Mucosa of rectum (tissue), 2 donors: Measurements from ENCODE around the gene DAP3.
A peak's percentile ranks its signal among the peaks of the same experiment; 100 is the strongest.
"Not testable (repeated sequence)": the region's sequence is repeated elsewhere in the genome, so short reads cannot be mapped to it uniquely, and the experiment has no call there.

Experiments
- H3K27ac ChIP-seq, 2 donors: one replicate each; pipeline ENCODE4 v1.7.0; 2013; ENCODE audit warnings: inconsistent platforms in 2 of 2, low read depth in 2 of 2, low read length in 2 of 2
- H3K27me3 ChIP-seq, 2 donors: one replicate each; pipeline ENCODE4 v1.7.0; 2013; ENCODE audit warnings: low read length in 2 of 2; ENCODE audit not compliant: control insufficient read depth in 2 of 2, insufficient read depth in 2 of 2
- H3K36me3 ChIP-seq, 2 donors: one replicate each; pipeline ENCODE4 v1.7.0; 2013; ENCODE audit warnings: low read length in 2 of 2; ENCODE audit not compliant: control insufficient read depth in 2 of 2, insufficient read depth in 2 of 2
- H3K4me1 ChIP-seq, 2 donors: one replicate each; pipeline ENCODE4 v1.7.0; 2013; ENCODE audit warnings: low read length in 2 of 2, mild to moderate bottlenecking in 1 of 2; ENCODE audit not compliant: control insufficient read depth in 2 of 2, insufficient read depth in 2 of 2
- H3K4me3 ChIP-seq, 2 donors: one replicate each; pipeline ENCODE4 v1.7.0; 2013; ENCODE audit warnings: low read length in 2 of 2
- H3K9ac ChIP-seq, 2 donors: one replicate each; pipeline ENCODE4 v1.7.0; 2013; ENCODE audit warnings: low read length in 2 of 2, low read depth in 1 of 2, mild to moderate bottlenecking in 1 of 2
- H3K9me3 ChIP-seq, 2 donors: one replicate each; pipeline ENCODE4 v1.7.0; 2013; ENCODE audit warnings: low read length in 2 of 2; ENCODE audit not compliant: control insufficient read depth in 2 of 2
- donor health status: healthy.
- donor health status: Normal muscosa, but diverticular disease.

The DAP3 gene

DNA sequence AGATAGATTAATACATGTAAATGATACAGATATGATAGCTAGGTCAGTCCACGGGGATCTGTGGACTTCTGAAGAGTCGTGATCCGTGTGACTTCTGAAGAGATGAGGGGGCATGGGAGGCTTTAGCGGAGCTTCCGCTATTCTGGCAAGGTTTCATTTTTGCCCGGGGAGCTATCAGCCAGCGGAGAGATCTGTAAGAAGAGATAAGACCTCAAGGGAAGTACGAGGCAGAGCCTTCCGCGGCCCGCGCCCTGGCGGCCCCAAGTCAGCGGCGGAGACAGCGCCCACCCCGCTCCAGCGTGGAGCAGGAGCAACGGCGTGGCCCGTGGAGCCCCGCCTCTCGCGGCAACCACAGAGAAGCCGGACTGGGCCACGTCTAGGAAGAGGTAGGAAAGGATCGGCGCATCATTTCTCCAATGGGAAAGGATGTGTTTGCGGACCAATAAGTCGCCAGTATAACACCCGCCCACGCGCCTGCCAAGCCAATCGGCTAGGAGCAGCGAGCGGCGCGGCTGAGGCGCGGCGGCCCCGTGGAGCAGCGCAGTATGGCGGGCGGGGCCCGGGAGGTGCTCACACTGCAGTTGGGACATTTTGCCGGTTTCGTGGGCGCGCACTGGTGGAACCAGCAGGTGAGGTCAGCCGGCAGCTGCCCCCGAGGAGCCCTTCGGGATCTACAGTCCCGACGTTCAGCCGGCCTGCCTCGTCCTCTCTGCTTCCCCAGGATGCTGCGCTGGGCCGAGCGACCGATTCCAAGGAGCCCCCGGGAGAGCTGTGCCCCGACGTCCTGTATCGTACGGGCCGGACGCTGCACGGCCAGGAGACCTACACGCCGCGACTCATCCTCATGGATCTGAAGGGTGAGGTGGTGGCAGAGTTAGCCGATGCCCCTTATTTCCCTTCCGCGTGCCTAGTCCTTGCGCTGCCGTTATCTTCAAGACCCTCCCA lies 56.7 kb downstream of the DAP3 start:
- not testable (repeated sequence) for H3K27me3 ChIP-seq
- peak overlapping the region; percentile 55 to 72 for H3K27ac ChIP-seq

DNA sequence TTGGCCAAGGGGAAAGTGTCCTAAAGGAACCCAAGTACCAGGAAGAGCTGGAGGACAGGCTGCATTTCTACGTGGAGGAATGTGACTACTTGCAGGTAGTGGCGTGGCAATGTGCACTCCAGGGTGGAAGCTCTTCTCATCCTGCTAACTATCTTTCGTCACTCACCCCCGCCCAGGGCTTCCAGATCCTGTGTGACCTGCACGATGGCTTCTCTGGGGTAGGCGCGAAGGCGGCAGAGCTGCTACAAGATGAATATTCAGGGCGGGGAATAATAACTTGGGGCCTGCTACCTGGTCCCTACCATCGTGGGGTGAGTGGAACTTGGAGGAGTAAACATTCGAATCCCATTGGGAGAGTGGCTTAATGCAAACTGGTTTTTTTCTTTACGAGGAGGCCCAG lies 58.7 kb downstream of the DAP3 start:
- not testable (repeated sequence) for H3K9ac ChIP-seq, H3K9me3 ChIP-seq, H3K27me3 ChIP-seq, H3K4me1 ChIP-seq, H3K4me3 ChIP-seq, H3K27ac ChIP-seq
- H3K36me3 ChIP-seq = peaks cover 3 to 11% of the 10 kb centered on the region in 2 donors

More for the DNA sequence above, 56.7 kb downstream of the DAP3 start:
- H3K4me1 ChIP-seq, H3K36me3 ChIP-seq, H3K9me3 ChIP-seq: not testable (repeated sequence)
- peak overlapping the region; percentile 75 to 85 for H3K9ac ChIP-seq
- peak overlapping the region; percentile 78 to 96 for H3K4me3 ChIP-seq

DNA sequence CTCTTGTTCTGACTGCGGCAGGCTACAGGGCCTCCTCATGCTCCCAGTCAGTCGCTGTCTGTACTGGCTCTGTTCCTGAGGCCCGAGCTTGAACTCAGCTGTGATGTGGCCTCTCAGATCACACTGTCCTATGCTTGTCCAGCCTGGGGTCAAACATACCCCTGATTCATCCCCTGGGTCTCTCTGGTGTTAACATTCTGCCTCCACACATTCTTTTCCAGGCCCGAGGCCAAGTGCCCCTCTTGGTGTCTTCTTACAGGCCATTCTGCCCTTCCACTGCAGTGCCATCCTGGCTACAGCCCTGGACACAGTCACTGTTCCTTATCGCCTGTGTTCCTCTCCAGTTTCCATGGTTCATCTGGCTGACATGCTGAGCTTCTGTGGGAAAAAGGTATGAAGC lies 59.2 kb downstream of the DAP3 start:
- H3K9me3 ChIP-seq, H3K27me3 ChIP-seq, H3K4me3 ChIP-seq, H3K9ac ChIP-seq, H3K4me1 ChIP-seq, H3K27ac ChIP-seq: not testable (repeated sequence)
- peaks cover 8 to 16% of the 10 kb centered on the region in 2 donors for H3K36me3 ChIP-seq

DNA sequence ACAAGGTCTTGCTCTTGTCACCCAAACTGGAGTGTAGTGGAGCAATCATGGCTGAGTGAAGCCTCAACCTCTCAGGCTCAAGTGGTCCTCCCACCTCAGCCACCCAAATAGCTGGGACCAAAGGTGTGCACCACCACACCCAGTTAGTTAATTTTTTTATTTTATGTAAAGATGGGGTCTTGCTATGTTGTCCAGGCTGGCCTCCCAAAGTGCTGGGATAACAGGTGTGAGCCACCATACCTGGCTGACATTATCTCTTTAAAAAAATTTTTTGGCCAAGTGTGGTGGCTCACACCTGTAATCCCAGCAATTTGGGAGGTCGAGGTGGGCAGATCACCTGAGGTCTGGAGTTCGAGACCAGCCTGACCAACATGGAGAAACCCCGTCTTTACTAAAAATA lies 70.1 kb downstream of the DAP3 start:
- H3K36me3 ChIP-seq = peaks cover 44 to 61% of the 10 kb centered on the region in 2 donors
- H3K4me3 ChIP-seq, H3K4me1 ChIP-seq, H3K9ac ChIP-seq, H3K9me3 ChIP-seq, H3K27me3 ChIP-seq, H3K27ac ChIP-seq: not testable (repeated sequence)

DNA sequence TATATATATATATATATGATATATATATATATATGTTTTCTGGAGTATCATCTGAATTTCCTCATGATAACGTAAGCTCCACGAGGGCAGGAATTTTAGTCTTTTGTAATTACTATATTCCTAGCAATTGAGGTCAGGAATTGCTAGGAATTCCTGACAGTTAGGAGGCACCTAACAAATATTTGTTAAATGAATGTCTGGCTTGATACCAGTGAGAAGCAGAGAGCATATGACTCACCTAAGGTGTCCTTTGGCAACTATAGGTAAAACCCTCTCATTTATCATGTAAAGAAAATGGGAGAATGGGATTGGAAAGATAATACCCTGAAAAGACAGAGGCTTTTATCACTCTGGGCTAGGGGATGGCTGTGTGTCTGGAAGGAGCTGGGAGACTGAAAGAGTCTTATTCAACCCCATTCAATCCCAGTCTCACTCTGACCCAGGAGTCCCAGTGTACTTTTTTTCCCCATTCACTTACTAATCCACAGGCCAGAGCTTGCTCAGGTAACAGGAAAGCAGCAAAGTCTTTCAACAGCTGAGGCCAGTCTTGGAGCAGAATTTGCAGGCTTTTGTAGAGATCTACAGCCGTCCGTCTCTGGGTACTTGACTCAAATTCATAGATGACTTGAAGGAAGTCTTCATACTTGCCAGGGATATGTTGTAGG lies 71.2 kb downstream of the DAP3 start:
- Histone ChIP-seq H3K36me3 (peaks cover 46 to 61% of the 10 kb centered on the region in 2 donors), H3K9ac (no peak overlapping the region), H3K4me3 (no peak overlapping the region), H3K4me1 (no peaks in the 10 kb centered on the region), H3K9me3 (no peaks in the 10 kb centered on the region), H3K27me3 (no peaks in the 10 kb centered on the region), H3K27ac (no peak overlapping the region)

DNA sequence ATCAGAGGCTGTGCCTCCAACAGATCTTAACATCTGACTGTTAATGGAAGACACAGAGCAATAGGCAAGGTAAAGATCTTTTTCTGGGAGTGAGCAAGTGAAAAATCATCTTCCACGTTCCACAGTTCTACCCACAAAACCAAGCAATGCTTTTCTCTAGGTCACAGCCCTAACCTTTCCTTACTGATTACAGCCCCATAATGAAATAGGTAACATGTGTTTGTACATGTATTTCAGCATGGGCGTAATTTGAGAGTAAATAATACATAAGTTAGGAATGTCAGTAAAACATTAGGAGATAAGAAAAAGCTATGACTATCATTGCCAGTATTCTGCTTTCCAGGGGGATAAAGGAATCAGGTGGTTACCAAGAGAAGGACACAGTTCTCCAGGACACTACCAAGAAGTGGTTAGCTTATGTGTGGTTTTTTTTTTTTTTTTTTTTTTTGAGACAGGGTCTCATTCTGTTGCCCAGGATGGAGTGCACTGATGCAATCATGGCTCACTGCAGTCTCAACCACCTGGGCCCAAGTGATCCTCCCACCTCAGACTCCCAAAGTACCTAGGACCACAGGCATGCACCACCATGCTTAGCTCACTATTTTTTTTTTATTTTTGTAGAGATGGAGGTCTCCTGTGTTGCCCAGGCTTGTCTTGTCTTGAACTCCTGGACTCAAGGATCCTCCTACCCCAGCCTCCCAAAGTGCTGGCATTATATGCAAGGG lies 72.0 kb downstream of the DAP3 start:
- H3K9me3 ChIP-seq = no peaks in the 10 kb centered on the region
- no peak overlapping the region for H3K9ac ChIP-seq
- H3K27ac ChIP-seq = no peak overlapping the region
- H3K27me3 ChIP-seq = no peaks in the 10 kb centered on the region
- H3K36me3 ChIP-seq = peaks cover 49 to 60% of the 10 kb centered on the region in 2 donors
- H3K4me1 ChIP-seq = no peaks in the 10 kb centered on the region
- no peak overlapping the region for H3K4me3 ChIP-seq

DNA sequence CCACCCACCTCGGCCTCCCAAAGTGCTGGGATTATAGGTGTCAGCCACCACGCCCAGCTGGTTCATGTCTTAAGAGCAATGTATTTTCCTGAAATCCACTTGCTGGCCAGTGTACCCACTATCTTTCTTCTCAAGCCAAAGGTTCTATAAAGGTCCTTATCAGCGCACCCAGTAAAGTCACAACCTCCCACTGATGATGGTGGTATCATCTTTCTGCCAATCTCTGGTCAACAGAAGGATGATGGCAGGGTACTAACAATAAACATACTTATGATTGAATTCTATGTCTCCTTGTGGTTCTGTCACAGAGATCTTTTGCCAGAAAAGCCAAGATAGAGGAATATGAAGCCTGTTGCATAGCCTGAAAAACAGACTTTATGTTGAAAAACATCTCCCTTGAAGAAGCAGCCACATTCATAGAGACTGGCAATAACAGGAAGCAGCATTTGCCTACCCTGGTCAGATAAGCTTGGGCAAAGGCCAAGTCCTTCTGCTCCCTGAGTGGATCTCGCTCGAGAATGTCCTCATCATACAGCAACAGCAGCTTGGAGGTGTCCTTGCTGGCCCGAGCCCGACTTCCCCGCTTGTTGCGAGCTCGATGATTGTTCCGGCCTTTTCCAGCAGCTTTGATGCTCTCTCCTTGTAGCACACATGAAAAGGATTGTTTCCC lies 73.0 kb downstream of the DAP3 start:
- Histone ChIP-seq H3K36me3 (peaks cover 45 to 59% of the 10 kb centered on the region in 2 donors), H3K27ac (no peak overlapping the region)

DNA sequence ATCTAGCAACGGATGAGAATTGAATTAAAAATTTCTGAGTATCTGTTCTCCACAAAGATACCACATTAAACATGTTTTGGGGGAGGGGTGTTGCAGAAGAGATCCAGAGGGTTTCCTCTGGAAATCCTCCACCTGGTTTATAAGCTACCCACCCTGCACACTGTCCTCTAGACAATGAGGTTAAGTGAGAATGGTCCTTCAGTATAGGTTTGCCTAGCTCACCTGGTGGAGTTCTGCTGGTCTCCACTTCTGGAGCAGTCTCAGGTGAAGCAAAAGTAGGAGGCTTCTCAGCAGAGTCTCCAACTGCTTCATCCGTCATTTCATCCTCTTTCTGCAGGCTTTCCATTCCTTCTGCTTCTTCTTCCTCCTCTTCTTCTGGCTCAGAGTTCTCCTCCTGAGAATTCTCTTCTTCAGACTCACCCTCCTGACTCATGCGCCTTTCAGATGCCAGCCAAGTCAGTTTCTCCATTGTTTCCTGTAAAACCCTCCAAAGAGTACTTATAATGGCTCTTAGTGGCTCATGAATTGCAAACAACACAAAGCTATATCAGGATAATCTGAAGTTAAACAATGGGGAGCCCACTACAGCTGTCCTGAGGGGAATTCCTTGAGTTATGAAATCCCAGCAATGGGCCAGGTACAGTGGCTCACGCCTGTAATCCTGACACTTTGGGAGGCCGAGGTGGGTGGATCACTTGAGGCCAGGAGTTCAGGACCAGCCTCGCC lies 74.4 kb downstream of the DAP3 start:
- not testable (repeated sequence) for H3K4me3 ChIP-seq, H3K27me3 ChIP-seq, H3K9ac ChIP-seq, H3K9me3 ChIP-seq, H3K27ac ChIP-seq, H3K4me1 ChIP-seq
- H3K36me3 ChIP-seq = peaks cover 44 to 60% of the 10 kb centered on the region in 2 donors

More for the DNA sequence above, 73.0 kb downstream of the DAP3 start:
- Histone ChIP-seq H3K4me3 (no peak overlapping the region), H3K9me3 (no peaks in the 10 kb centered on the region), H3K9ac (no peak overlapping the region), H3K27me3 (no peaks in the 10 kb centered on the region), H3K4me1 (no peaks in the 10 kb centered on the region)

DNA sequence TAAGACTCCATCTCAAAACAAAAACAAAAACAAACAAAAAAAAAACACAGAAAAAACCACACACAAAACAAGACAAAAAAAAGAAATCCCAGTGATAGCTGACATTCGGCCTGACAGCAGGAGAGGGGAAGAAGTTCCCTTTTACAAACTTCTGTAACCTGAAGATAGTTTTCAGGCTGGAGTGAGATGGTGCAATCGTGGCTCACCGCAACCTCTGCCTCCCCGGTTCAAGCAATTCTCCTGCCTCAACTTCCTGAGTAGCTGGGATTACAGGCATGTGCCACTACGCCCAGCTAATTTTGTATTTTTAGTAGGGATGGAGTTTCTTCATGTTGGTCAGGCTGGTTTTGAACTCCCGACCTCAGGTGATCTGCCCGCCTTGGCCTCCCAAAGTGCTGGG lies 75.1 kb downstream of the DAP3 start:
- H3K9ac ChIP-seq, H3K4me3 ChIP-seq, H3K4me1 ChIP-seq, H3K27me3 ChIP-seq, H3K9me3 ChIP-seq, H3K27ac ChIP-seq: not testable (repeated sequence)
- peaks cover 45 to 57% of the 10 kb centered on the region in 2 donors for H3K36me3 ChIP-seq
